ENCODE results near the gene DDN. TPM values are rescaled to one million over a fixed set of nuclear protein-coding genes. Genes with fewer than 3 reads are reported as not detected.

DDN gene
- total RNA-seq, 2 experiments from 2014 or later = 0.39 to 0.42 TPM

GRCh38 chr12:48979602-48980388, 19.4 kb downstream of the DDN start:
- Mint-ChIP-seq H3K27ac (peak overlapping the region; percentile 70), H3K9me3 (ENCODE audit: insufficient read depth) (no peaks in the 10 kb centered on the region), H3K4me3 (peak overlapping the region; percentile 76), H3K4me1 (ENCODE audit: low read depth) (peaks cover 53% of the 10 kb centered on the region), H3K27me3 (ENCODE audit: low read depth) (peaks cover 73% of the 10 kb centered on the region), H3K36me3 (ENCODE audit: low read depth) (no peaks in the 10 kb centered on the region)
- POLR2A ChIA-PET = interaction anchor here (0.7 to 2.0 kb wide), 3 partner anchors 56 to 222 kb away, joined by 3 to 10 read pairs (median 3); partner anchors contain the start of gene DDX23
- CTCF ChIA-PET = interaction anchor here (1.0 to 5.9 kb wide), 17 partner anchors 8 to 165 kb away, joined by 3 to 77 read pairs (median 6); partner anchors contain the start of genes ARF3, DDX23, FKBP11 and WNT10B
- DNase-seq = peak; percentile 68
- peak; percentile 43 for ATAC-seq

GRCh38 chr12:48978741-48979601, 20.2 kb downstream of the DDN start:
- DNase-seq = no peak
- CTCF ChIA-PET = interaction anchor here (0.9 to 5.9 kb wide), 21 partner anchors 9 to 164 kb away, joined by 3 to 77 read pairs (median 8); partner anchors contain the start of genes ARF3, DDN, DDX23 and FKBP11
- H3K36me3 Mint-ChIP-seq (ENCODE audit: low read depth) = no peaks in the 10 kb centered on the region
- peaks cover 70% of the 10 kb centered on the region for H3K27me3 Mint-ChIP-seq (ENCODE audit: low read depth)
- peak overlapping the region; percentile 76 for H3K4me3 Mint-ChIP-seq
- no peaks in the 10 kb centered on the region for H3K9me3 Mint-ChIP-seq (ENCODE audit: insufficient read depth)
- peak; percentile 3 for ATAC-seq
- POLR2A ChIA-PET = interaction anchor here (0.9 to 2.0 kb wide), 4 partner anchors 21 to 126 kb away, joined by 3 to 10 read pairs (median 4); partner anchors contain the start of genes ARF3, DDX23 and FKBP11
- peaks cover 53% of the 10 kb centered on the region for H3K4me1 Mint-ChIP-seq (ENCODE audit: low read depth)
- peak overlapping the region; percentile 70 for H3K27ac Mint-ChIP-seq

- Mint-ChIP-seq H3K9me3 (ENCODE audit: insufficient read depth) (no peaks in the 10 kb centered on the region), H3K4me3 (peak within 1 kb of the TSS; percentile 76), H3K36me3 (ENCODE audit: low read depth) (no peaks in the 10 kb centered on the region), H3K4me1 (ENCODE audit: low read depth) (peaks cover 53% of the 10 kb centered on the region), H3K27ac (peak within 1 kb of the TSS; percentile 39), H3K27me3 (ENCODE audit: low read depth) (peaks cover 68% of the 10 kb centered on the region)
- CTCF ChIA-PET = interaction anchor here (0.6 to 5.9 kb wide), 22 partner anchors 9 to 164 kb away, joined by 3 to 77 read pairs (median 8); partner anchors contain the start of genes ARF3, DDN, DDX23 and FKBP11
- no peak for DNase-seq
- POLR2A ChIA-PET = interaction anchor here (0.9 to 1.3 kb wide), 4 partner anchors 10 to 53 kb away, joined by 3 to 4 read pairs (median 3); partner anchors contain the start of genes ARF3 and FKBP11
- peak; percentile 4 for ATAC-seq
Observed at GRCh38 chr12:48978291-48978740, 20.9 kb downstream of the DDN start, which contains the start of gene WNT1. Gene WNT1, plus strand, starts transcription at chr12:48978322. Its CDS starts 329 bp downstream, at chr12:48978651.

- peak; percentile 80 for DNase-seq
- peak; percentile 54 for ATAC-seq
- ChIA-PET POLR2A (interaction anchor here (0.6 to 1.3 kb wide), 6 partner anchors 9 to 125 kb away, joined by 3 to 4 read pairs (median 3); partner anchors contain the start of genes ARF3, DDX23 and FKBP11), CTCF (interaction anchor here (0.6 to 5.9 kb wide), 32 partner anchors 9 to 163 kb away, joined by 3 to 77 read pairs (median 5); partner anchors contain the start of genes ARF3, DDN, DDX23 and FKBP11)
- H3K4me1 Mint-ChIP-seq (ENCODE audit: low read depth) = peaks cover 58% of the 10 kb centered on the region
- H3K27me3 Mint-ChIP-seq (ENCODE audit: low read depth) = peaks cover 72% of the 10 kb centered on the region
- no peaks in the 10 kb centered on the region for H3K36me3 Mint-ChIP-seq (ENCODE audit: low read depth)
- peak overlapping the region; percentile 47 for H3K4me3 Mint-ChIP-seq
- no peaks in the 10 kb centered on the region for H3K9me3 Mint-ChIP-seq (ENCODE audit: insufficient read depth)
- peak overlapping the region; percentile 32 for H3K27ac Mint-ChIP-seq
Observed at GRCh38 chr12:48977290-48978281, 21.6 kb downstream of the DDN start.

- no peak overlapping the region for H3K27ac Mint-ChIP-seq
- no peak overlapping the region for H3K4me3 Mint-ChIP-seq
- H3K27me3 Mint-ChIP-seq (ENCODE audit: low read depth) = peaks cover 83% of the 10 kb centered on the region
- peaks cover 54% of the 10 kb centered on the region for H3K4me1 Mint-ChIP-seq (ENCODE audit: low read depth)
- H3K36me3 Mint-ChIP-seq (ENCODE audit: low read depth) = no peaks in the 10 kb centered on the region
- H3K9me3 Mint-ChIP-seq (ENCODE audit: insufficient read depth) = no peaks in the 10 kb centered on the region
- ATAC-seq = peak; percentile 22
- ChIA-PET CTCF (interaction anchor here (0.7 to 2.1 kb wide), 9 partner anchors 9 to 122 kb away, joined by 3 to 12 read pairs (median 5); partner anchors contain the start of gene DDX23), POLR2A (no interaction called here)
- peak; percentile 62 for DNase-seq
Observed at GRCh38 chr12:48973941-48974673, 25.1 kb downstream of the DDN start.

- Mint-ChIP-seq H3K27me3 (ENCODE audit: low read depth) (peaks cover 84% of the 10 kb centered on the region), H3K27ac (no peak overlapping the region), H3K9me3 (ENCODE audit: insufficient read depth) (no peaks in the 10 kb centered on the region), H3K4me1 (ENCODE audit: low read depth) (peaks cover 48% of the 10 kb centered on the region), H3K4me3 (no peak overlapping the region), H3K36me3 (ENCODE audit: low read depth) (no peaks in the 10 kb centered on the region)
- ChIA-PET POLR2A (no interaction called here), CTCF (interaction anchor here (0.9 to 2.1 kb wide), 8 partner anchors 9 to 121 kb away, joined by 3 to 12 read pairs (median 5); partner anchors contain the start of gene DDX23)
- DNase-seq (no peak), ATAC-seq (no peak)
Observed at GRCh38 chr12:48973531-48973930, 25.6 kb downstream of the DDN start.

GRCh38 chr12:48972952-48973483, 26.2 kb downstream of the DDN start:
- H3K27me3 Mint-ChIP-seq (ENCODE audit: low read depth) = peaks cover 84% of the 10 kb centered on the region
- DNase-seq (no peak), ATAC-seq (no peak)
- H3K4me1 Mint-ChIP-seq (ENCODE audit: low read depth) = peaks cover 46% of the 10 kb centered on the region
- H3K36me3 Mint-ChIP-seq (ENCODE audit: low read depth) = no peaks in the 10 kb centered on the region
- ChIA-PET CTCF (interaction anchor here (1.2 to 5.8 kb wide), 10 partner anchors 9 to 121 kb away, joined by 3 to 42 read pairs (median 6); partner anchors contain the start of genes ARF3 and DDX23), POLR2A (interaction anchor here (1.5 kb wide), 1 partner anchor 15 kb away, joined by 5 read pairs; the partner anchor contains the start of gene ARF3)
- H3K4me3 Mint-ChIP-seq = no peak overlapping the region
- no peak overlapping the region for H3K27ac Mint-ChIP-seq
- H3K9me3 Mint-ChIP-seq (ENCODE audit: insufficient read depth) = no peaks in the 10 kb centered on the region

GRCh38 chr12:48972213-48972951, 26.8 kb downstream of the DDN start:
- Mint-ChIP-seq H3K4me1 (ENCODE audit: low read depth) (peaks cover 40% of the 10 kb centered on the region), H3K9me3 (ENCODE audit: insufficient read depth) (no peaks in the 10 kb centered on the region), H3K27ac (no peak overlapping the region), H3K4me3 (peak overlapping the region; percentile 59), H3K27me3 (ENCODE audit: low read depth) (peaks cover 82% of the 10 kb centered on the region), H3K36me3 (ENCODE audit: low read depth) (no peaks in the 10 kb centered on the region)
- DNase-seq (peak; percentile 35), ATAC-seq (peak; percentile 28)
- CTCF ChIA-PET = interaction anchor here (1.1 to 6.0 kb wide), 7 partner anchors 7 to 126 kb away, joined by 3 to 42 read pairs (median 9); partner anchors contain the start of genes ARF3, DDN and WNT1
- POLR2A ChIA-PET = interaction anchor here (1.5 kb wide), 1 partner anchor 15 kb away, joined by 5 read pairs; the partner anchor contains the start of gene ARF3

All from activated CD8-positive, alpha-beta T cell treated with anti-CD3 and anti-CD28 coated beads, Interleukin-2, amount 10 ng/mL, durations not matched to agents 7 days and 5 days (primary cell).